Measurements from ENCODE around the gene PIK3C3. TPM values are rescaled to one million over a fixed set of nuclear protein-coding genes. Genes with fewer than 3 reads are reported as not detected.

PIK3C3 gene
- total and polyA plus RNA-seq, 2 of the 8 experiments (the other 6 are each of a cell fraction or from before 2014, with no cell fraction given): 15.3 to 47.4 TPM

DNA sequence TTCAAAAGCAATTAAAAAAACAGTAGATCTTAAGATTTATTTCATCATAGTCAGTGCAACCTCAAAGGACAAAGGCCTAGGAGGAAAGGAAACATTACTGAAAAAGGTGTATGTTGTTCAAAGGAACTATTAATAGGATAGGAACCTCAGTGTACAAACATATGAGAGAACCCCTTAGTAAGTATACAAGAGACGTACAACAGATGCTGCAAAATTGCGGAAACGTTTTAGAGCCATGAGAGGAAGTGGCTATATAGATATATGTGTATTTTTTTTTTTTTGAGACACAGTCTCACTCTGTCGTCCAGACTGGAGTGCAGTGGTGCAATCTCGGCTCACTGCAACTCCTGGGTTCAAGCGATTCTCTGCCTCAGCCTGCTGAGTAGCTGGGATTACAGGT lies 22.2 kb downstream of the PIK3C3 start:
- H3K18ac ChIP-seq (ENCODE audit: extremely low read depth, low read length): no peak overlapping the region
- H3K9me3 ChIP-seq (ENCODE audit: insufficient read depth in 2 of 2, low read depth in 1 of 2, low read length in 1 of 2): no peaks in the 10 kb centered on the region
- no peak overlapping the region for H3K27ac ChIP-seq (ENCODE audit: low read depth, low read length)
- no peak overlapping the region for H4K8ac ChIP-seq (ENCODE audit: extremely low read depth, insufficient read depth, low read length)
- WGBS, 2 experiments (ENCODE audit: extremely low coverage in 1 of 2, insufficient coverage in 1 of 2, insufficient read length in 1 of 2, insufficient replicate concordance in 2 of 2, low coverage in 1 of 2, low lambda C conversion rate in 2 of 2, missing lambda C conversion rate in 1 of 2): 94% methylated on average over 6 of the region's 6 CpGs; no CpG with 5 or more reads in 1 of the 2 experiments
- ChIA-PET POLR2A (ENCODE audit: partially characterized antibody) (no interaction called here), CTCF (ENCODE audit: partially characterized antibody) (interaction anchor here (1.5 kb wide), 1 partner anchor 68 kb away, joined by 3 read pairs; no protein-coding TSS in a partner anchor)
- H2BK20ac ChIP-seq (ENCODE audit: low read length): no peak overlapping the region
- H3K4me3 ChIP-seq (ENCODE audit: extremely low read depth in 1 of 4, insufficient read depth in 2 of 4, low read depth in 3 of 4, low read length in 4 of 4): no peak overlapping the region
- no peak overlapping the region for H3K4me2 ChIP-seq (ENCODE audit: insufficient read depth in 1 of 2, low read depth in 2 of 2, low read length in 2 of 2)
- H3K9ac ChIP-seq (replicated peaks in 1 of 4; ENCODE audit: extremely low read depth in 1 of 4, low read depth in 3 of 4, low read length in 3 of 4): no peak overlapping the region
- H3K79me1 ChIP-seq (ENCODE audit: low read depth, low read length): no peaks in the 10 kb centered on the region
- H3K23ac ChIP-seq (ENCODE audit: insufficient read length): no peak overlapping the region
- no peak overlapping the region for H3K56ac ChIP-seq (replicated peaks; ENCODE audit: insufficient read length, low read depth, low read length)
- H2BK12ac ChIP-seq (ENCODE audit: low read depth, low read length): no peak overlapping the region
- H3K4ac ChIP-seq (replicated peaks; ENCODE audit: insufficient read length, low read depth, low read length): no peak overlapping the region
- no peak for DNase-seq (ENCODE audit: low read depth in 1 of 2, low spot score in 2 of 2)
- no peak overlapping the region for H4K5ac ChIP-seq (ENCODE audit: insufficient read length, low read depth, low read length)
- H3K79me2 ChIP-seq (ENCODE audit: control insufficient read depth in 1 of 2, insufficient read depth in 2 of 2, low read length in 2 of 2): 0 out of 4 replicates have a peak, but pooled peaks cover 0 to 3% of the 10 kb centered on the region in 2 experiments
- H3K36me3 ChIP-seq (ENCODE audit: control insufficient read depth in 2 of 4, insufficient read depth in 4 of 4, low read length in 3 of 4): no peaks in the 10 kb centered on the region; a peak in 2 of 8 replicates
- H2BK15ac ChIP-seq (ENCODE audit: low read length): no peak overlapping the region
- no peak overlapping the region for H2AFZ ChIP-seq (ENCODE audit: low read length)
- no peaks in the 10 kb centered on the region for H3K27me3 ChIP-seq (replicated peaks in 1 of 4; ENCODE audit: control insufficient read depth in 3 of 4, extremely low read depth in 1 of 4, insufficient read depth in 3 of 4, low read length in 3 of 4)
- H2BK5ac ChIP-seq (ENCODE audit: low read depth, low read length): no peak overlapping the region
- H4K91ac ChIP-seq (replicated peaks; ENCODE audit: insufficient read length, low read length): no peak overlapping the region
- no peak overlapping the region for H3K14ac ChIP-seq (ENCODE audit: insufficient read length)
- H3K23me2 ChIP-seq (ENCODE audit: low read depth, low read length): no peaks in the 10 kb centered on the region
- H2BK120ac ChIP-seq (replicated peaks; ENCODE audit: low read depth, low read length): no peak overlapping the region
- H4K20me1 ChIP-seq (replicated peaks in 1 of 2; ENCODE audit: control insufficient read depth in 1 of 2, insufficient read depth in 2 of 2, low read length in 2 of 2): peaks cover 2% of the 10 kb centered on the region in 2 experiments
- no peaks in the 10 kb centered on the region for H3K4me1 ChIP-seq (replicated peaks in 1 of 4; ENCODE audit: control insufficient read depth in 3 of 4, insufficient read depth in 4 of 4, low read length in 3 of 4)
- FAIRE-seq: no peak
- H2AK5ac ChIP-seq (ENCODE audit: low read depth, low read length): no peak overlapping the region
- no peak for TF ChIP-seq GABPA (IDR thresholded peaks at IDR 0.05; ENCODE audit: borderline replicate concordance, insufficient read depth, low read length)
- no peak for TF ChIP-seq CHD2 (IDR thresholded peaks at IDR 0.05; ENCODE audit: low read length)
- no peak for TF ChIP-seq CBX5 (IDR thresholded peaks at IDR 0.05; ENCODE audit: low read depth, low read length)
- TF ChIP-seq TAF1 (IDR thresholded peaks at IDR 0.05; ENCODE audit: low read depth, low read length): no peak
- TF ChIP-seq JUN (IDR thresholded peaks at IDR 0.05; ENCODE audit: low read depth, low read length): no peak
- TF ChIP-seq SP4 (IDR thresholded peaks at IDR 0.05; ENCODE audit: low read length): no peak
